DOHH2 (cell line): ENCODE data around the gene CBX6.

Source experiments
- H3F3A ChIP-seq: fragments of 200-600 bp; sonication (generic), shearing (Covaris generic); 2 replicates; pipeline ENCODE4 v1.6.0; 2016; ENCODE audit warnings: antibody characterized with exemption, mild to moderate bottlenecking; ENCODE audit not compliant: control insufficient read depth, insufficient read depth
- H3K27ac ChIP-seq: fragments of 200-600 bp; sonication (generic); 2 replicates; pipeline ENCODE4 v1.5.1; 2014; ENCODE audit warnings: low read depth, mild to moderate bottlenecking, low read length, moderate library complexity
- H3K27me3 ChIP-seq: fragments of 200-600 bp; sonication (generic); 2 replicates; pipeline ENCODE4 v1.6.1; 2014; ENCODE audit warnings: mild to moderate bottlenecking, low read length, mixed read lengths; ENCODE audit not compliant: control insufficient read depth
- H3K36me3 ChIP-seq: fragments of 200-600 bp; sonication (generic); 2 replicates; pipeline ENCODE4 v1.6.1; 2014; ENCODE audit warnings: mild to moderate bottlenecking, low read length, moderate library complexity, mixed read lengths; ENCODE audit not compliant: control insufficient read depth
- H3K4me1 ChIP-seq: fragments of 200-600 bp; sonication (generic); 2 replicates; pipeline ENCODE4 v1.6.1; 2014; ENCODE audit warnings: mild to moderate bottlenecking, low read length, mixed read lengths; ENCODE audit not compliant: control insufficient read depth
- H3K4me2 ChIP-seq: fragments of 200-600 bp; sonication (generic); 2 replicates; pipeline ENCODE4 v1.6.0; 2014; ENCODE audit warnings: mild to moderate bottlenecking, low read length, moderate library complexity
- H3K4me3 ChIP-seq: fragments of 200-600 bp; sonication (generic); 2 replicates; pipeline ENCODE4 v1.5.1; 2014; ENCODE audit warnings: mild to moderate bottlenecking, low read length, mixed read lengths
- H3K79me2 ChIP-seq: fragments of 200-600 bp; sonication (generic); 2 replicates; pipeline ENCODE4 v1.6.1; 2014; ENCODE audit warnings: mild to moderate bottlenecking, low read length, mixed read lengths; ENCODE audit not compliant: control insufficient read depth
- H3K9me2 ChIP-seq: fragments of 200-600 bp; sonication (generic); replicated peaks from 2 replicates; pipeline ENCODE4 v1.6.1; 2014; ENCODE audit warnings: mild to moderate bottlenecking, low read length, mixed read lengths; ENCODE audit not compliant: control insufficient read depth
- H3K9me3 ChIP-seq: fragments of 200-600 bp; sonication (generic); 2 replicates; pipeline ENCODE4 v1.6.1; 2014; ENCODE audit warnings: antibody characterized with exemption, low read length, mixed read lengths; ENCODE audit not compliant: control insufficient read depth, insufficient read depth
- H4K20me1 ChIP-seq: fragments of 200-600 bp; sonication (generic); 2 replicates; pipeline ENCODE4 v1.6.0; 2014; ENCODE audit warnings: low read depth, mild to moderate bottlenecking, antibody characterized with exemption, low read length, moderate library complexity; ENCODE audit not compliant: control insufficient read depth, insufficient read depth
- EZH2phosphoT487 ChIP-seq: fragments of 200-600 bp; sonication (generic); IDR thresholded peaks from 2 replicates; pipeline ENCODE4 v1.6.1; 2017; ENCODE audit warnings: borderline replicate concordance, mild to moderate bottlenecking, antibody characterized with exemption, low read length, moderate library complexity, mixed read lengths
- TF ChIP-seq, protein P1 (sequence below): fragments of 200-600 bp; sonication (generic); IDR thresholded peaks from one replicate; pipeline ENCODE4 v1.5.1; 2014; ENCODE audit warnings: antibody characterized with exemption, mild to moderate bottlenecking, low read depth, low read length; ENCODE audit not compliant: poor library complexity, severe bottlenecking

CBX6 gene

DNA sequence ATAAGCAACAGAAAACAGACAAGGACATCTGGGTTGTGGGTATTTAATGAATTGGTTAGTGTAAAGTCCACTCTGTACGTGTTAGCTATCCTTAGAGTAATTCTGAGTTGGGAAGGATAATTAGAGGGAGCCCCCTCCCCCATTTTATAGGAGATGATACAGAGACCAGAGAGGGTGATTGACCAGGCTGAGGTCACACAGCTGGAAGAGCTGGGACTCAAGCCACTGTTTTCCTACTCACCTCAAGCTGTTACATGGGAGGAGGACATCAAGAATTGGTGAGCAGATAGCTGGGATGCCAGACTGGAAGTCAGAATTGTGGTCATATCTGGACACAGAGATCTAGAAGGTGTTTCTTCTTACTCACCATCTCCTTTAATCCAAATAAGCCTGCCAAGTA is 19.5 kb downstream of the CBX6 start:
- Histone ChIP-seq H3F3A (no peaks in the 10 kb centered on the region), H3K36me3 (no peaks in the 10 kb centered on the region), H3K4me3 (no peak overlapping the region), H4K20me1 (no peaks in the 10 kb centered on the region), H3K9me2 (no peaks in the 10 kb centered on the region), H3K79me2 (no peaks in the 10 kb centered on the region), H3K4me1 (no peaks in the 10 kb centered on the region), H3K4me2 (no peak overlapping the region), H3K27ac (no peak overlapping the region), H3K9me3 (no peaks in the 10 kb centered on the region), H3K27me3 (peaks cover 63% of the 10 kb centered on the region)
- no peak for TF ChIP-seq EZH2phosphoT487

DNA sequence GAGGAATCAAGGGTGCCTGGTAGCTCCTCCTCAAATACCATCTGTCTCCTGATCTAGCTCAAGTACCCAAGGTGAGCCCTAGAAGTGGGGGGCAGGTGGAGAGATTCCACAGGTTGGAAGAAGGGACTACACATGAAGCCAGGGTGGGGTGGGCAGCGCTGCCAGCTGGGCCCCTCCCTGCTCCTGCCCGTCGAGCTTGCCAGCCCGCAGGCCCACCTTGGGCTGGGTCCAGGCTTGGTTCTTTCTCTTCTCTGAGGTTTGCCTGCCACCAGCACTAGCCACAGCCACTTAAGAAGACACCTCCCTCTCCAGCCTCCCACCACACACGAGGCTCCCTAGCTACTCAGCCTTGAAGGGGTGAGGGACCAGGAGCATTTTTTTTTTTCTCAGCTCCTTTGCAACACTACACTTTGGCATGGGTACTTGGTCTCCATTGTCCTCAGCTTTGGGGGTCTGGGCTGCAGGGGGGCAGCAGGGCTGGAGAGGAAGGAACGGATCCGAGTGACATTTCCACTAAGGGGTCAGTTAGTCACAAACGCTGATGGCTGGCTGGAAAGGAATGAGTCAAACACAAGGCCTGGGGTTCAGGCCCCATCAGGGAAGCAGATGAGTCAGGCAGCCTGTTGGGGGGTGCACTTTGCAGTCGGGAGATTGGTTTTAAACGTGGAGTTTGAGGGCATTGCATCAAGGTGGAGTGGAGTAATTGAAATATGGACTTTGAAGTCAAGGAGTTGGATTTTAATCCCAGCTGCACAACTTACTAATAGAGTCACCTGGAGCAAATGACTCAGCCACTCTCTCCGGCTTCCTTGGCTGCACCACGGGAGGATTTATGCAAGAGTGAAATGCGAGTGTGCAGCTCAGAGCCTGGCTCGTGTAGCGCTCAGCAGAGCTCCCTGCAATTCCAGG is 20.8 kb downstream of the CBX6 start:
- no peak overlapping the region for H3K27ac ChIP-seq
- no peaks in the 10 kb centered on the region for H3K4me1 ChIP-seq
- no peaks in the 10 kb centered on the region for H3K36me3 ChIP-seq
- H4K20me1 ChIP-seq, result no peaks in the 10 kb centered on the region
- H3K27me3 ChIP-seq, result peaks cover 71% of the 10 kb centered on the region
- H3K9me3 ChIP-seq, result no peaks in the 10 kb centered on the region
- no peak overlapping the region for H3K4me2 ChIP-seq
- no peak overlapping the region for H3K4me3 ChIP-seq
- no peaks in the 10 kb centered on the region for H3K9me2 ChIP-seq
- no peaks in the 10 kb centered on the region for H3K79me2 ChIP-seq
- no peaks in the 10 kb centered on the region for H3F3A ChIP-seq
- TF ChIP-seq, protein P1, sequence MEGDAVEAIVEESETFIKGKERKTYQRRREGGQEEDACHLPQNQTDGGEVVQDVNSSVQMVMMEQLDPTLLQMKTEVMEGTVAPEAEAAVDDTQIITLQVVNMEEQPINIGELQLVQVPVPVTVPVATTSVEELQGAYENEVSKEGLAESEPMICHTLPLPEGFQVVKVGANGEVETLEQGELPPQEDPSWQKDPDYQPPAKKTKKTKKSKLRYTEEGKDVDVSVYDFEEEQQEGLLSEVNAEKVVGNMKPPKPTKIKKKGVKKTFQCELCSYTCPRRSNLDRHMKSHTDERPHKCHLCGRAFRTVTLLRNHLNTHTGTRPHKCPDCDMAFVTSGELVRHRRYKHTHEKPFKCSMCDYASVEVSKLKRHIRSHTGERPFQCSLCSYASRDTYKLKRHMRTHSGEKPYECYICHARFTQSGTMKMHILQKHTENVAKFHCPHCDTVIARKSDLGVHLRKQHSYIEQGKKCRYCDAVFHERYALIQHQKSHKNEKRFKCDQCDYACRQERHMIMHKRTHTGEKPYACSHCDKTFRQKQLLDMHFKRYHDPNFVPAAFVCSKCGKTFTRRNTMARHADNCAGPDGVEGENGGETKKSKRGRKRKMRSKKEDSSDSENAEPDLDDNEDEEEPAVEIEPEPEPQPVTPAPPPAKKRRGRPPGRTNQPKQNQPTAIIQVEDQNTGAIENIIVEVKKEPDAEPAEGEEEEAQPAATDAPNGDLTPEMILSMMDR, result no peak
- TF ChIP-seq EZH2phosphoT487, result 0 out of 2 replicates have a peak, but pooled peaks have one; percentile 30

DNA sequence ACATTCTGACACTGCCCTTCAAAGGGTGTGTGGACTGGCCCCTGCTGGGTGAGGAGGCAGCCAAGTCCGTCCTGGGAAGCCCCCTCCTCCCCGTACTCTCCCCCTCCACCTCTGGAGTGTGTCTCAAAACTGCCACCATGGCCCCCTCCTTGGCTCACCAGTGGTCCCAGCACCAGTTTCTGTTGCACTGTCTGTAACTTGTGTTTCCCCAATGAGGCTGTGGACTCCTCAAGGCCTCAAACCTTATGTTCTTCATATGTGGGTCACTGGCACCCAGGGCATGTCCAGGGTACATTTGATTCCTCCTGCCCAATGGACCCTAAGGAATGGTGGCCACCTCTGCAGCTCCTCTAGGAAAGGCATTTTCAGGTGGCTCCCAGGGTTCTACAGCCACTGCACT is 21.6 kb downstream of the CBX6 start:
- no peak for TF ChIP-seq EZH2phosphoT487
- TF ChIP-seq, protein P1, result no peak
- Histone ChIP-seq H3K9me2 (no peaks in the 10 kb centered on the region), H3K79me2 (no peaks in the 10 kb centered on the region), H3F3A (no peaks in the 10 kb centered on the region), H3K27me3 (peaks cover 67% of the 10 kb centered on the region), H3K4me2 (no peak overlapping the region), H3K27ac (no peak overlapping the region), H3K4me1 (no peaks in the 10 kb centered on the region), H4K20me1 (no peaks in the 10 kb centered on the region), H3K4me3 (no peak overlapping the region), H3K36me3 (no peaks in the 10 kb centered on the region), H3K9me3 (no peaks in the 10 kb centered on the region)

DNA sequence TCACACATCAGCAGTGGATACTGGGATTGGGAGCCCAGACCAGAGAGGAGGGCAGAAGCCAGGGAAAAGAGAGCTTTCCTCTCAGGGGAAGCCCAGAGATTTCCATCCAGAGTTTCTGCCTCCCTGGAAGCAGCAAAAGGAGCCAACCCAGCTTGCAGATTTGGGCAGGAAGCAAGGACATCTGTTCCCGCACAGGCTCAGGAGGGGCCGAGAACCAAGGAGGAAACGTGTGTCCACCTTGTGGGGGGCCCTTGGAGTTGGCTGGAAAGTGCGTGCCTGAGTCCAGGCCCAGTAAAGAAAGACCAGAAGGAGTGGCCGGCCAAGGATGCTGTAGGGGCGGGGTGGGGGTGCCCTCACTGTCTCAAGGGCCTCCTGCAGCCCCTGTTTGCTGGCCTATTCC is 22.2 kb downstream of the CBX6 start:
- no peaks in the 10 kb centered on the region for H4K20me1 ChIP-seq
- TF ChIP-seq, protein P1, result no peak
- no peak for TF ChIP-seq EZH2phosphoT487
- H3K27me3 ChIP-seq, result peaks cover 72% of the 10 kb centered on the region
- no peak overlapping the region for H3K4me3 ChIP-seq
- no peak overlapping the region for H3K27ac ChIP-seq
- no peaks in the 10 kb centered on the region for H3K9me2 ChIP-seq
- no peaks in the 10 kb centered on the region for H3K9me3 ChIP-seq
- no peaks in the 10 kb centered on the region for H3F3A ChIP-seq
- H3K4me1 ChIP-seq, result no peaks in the 10 kb centered on the region
- no peaks in the 10 kb centered on the region for H3K36me3 ChIP-seq
- H3K79me2 ChIP-seq, result no peaks in the 10 kb centered on the region
- H3K4me2 ChIP-seq, result no peak overlapping the region
